ENCODE results near the gene CRACR2A.

The CRACR2A gene

GRCh38 chr12:3646561-3647241 is 106.2 kb downstream of the CRACR2A start:
- DNase-seq (ENCODE audit: low read depth) = no peak

GRCh38 chr12:3645091-3645490 is 107.8 kb downstream of the CRACR2A start:
- no peak for DNase-seq (ENCODE audit: low read depth)

- no peak for DNase-seq (ENCODE audit: low read depth)
Observed at GRCh38 chr12:3644104-3644503, 108.8 kb downstream of the CRACR2A start.

GRCh38 chr12:3641428-3642018 is 111.4 kb downstream of the CRACR2A start:
- no peak for DNase-seq (ENCODE audit: low read depth)

GRCh38 chr12:3636328-3636727 is 116.6 kb downstream of the CRACR2A start:
- DNase-seq (ENCODE audit: low read depth) = no peak

GRCh38 chr12:3634348-3634747 is 118.6 kb downstream of the CRACR2A start:
- no peak for DNase-seq (ENCODE audit: low read depth)

- DNase-seq (ENCODE audit: low read depth) = no peak
Observed at GRCh38 chr12:3633396-3633795, 119.5 kb downstream of the CRACR2A start.

- DNase-seq (ENCODE audit: low read depth) = no peak
Observed at GRCh38 chr12:3632754-3633153, 120.2 kb downstream of the CRACR2A start.

- no peak for DNase-seq (ENCODE audit: low read depth)
Observed at GRCh38 chr12:3632256-3632655, 120.7 kb downstream of the CRACR2A start.

- DNase-seq (ENCODE audit: low read depth) = no peak
Observed at GRCh38 chr12:3631759-3632158, 121.2 kb downstream of the CRACR2A start.

GRCh38 chr12:3631272-3631637 is 121.7 kb downstream of the CRACR2A start:
- DNase-seq (ENCODE audit: low read depth) = no peak

GRCh38 chr12:3630621-3631271 is 122.2 kb downstream of the CRACR2A start:
- DNase-seq (ENCODE audit: low read depth) = no peak

GRCh38 chr12:3630111-3630510 is 122.8 kb downstream of the CRACR2A start:
- no peak for DNase-seq (ENCODE audit: low read depth)

- DNase-seq (ENCODE audit: low read depth) = no peak
Observed at GRCh38 chr12:3629057-3629830, 123.7 kb downstream of the CRACR2A start.

GRCh38 chr12:3628629-3629028 is 124.3 kb downstream of the CRACR2A start:
- no peak for DNase-seq (ENCODE audit: low read depth)

- no peak for DNase-seq (ENCODE audit: low read depth)
Observed at GRCh38 chr12:3627336-3627735, 125.6 kb downstream of the CRACR2A start.

- no peak for DNase-seq (ENCODE audit: low read depth)
Observed at GRCh38 chr12:3624273-3624672, 128.6 kb downstream of the CRACR2A start.

GRCh38 chr12:3622822-3623690 is 129.9 kb downstream of the CRACR2A start:
- DNase-seq (ENCODE audit: low read depth) = no peak

- no peak for DNase-seq (ENCODE audit: low read depth)
Observed at GRCh38 chr12:3622021-3622821, 130.7 kb downstream of the CRACR2A start.

GRCh38 chr12:3620856-3621255 is 132.1 kb downstream of the CRACR2A start:
- DNase-seq (ENCODE audit: low read depth) = no peak

GRCh38 chr12:3617565-3617964 is 135.3 kb downstream of the CRACR2A start:
- no peak for DNase-seq (ENCODE audit: low read depth)

Measured in activated T-cell treated with anti-CD3 and anti-CD28 coated beads for 24 hours (primary cell).